PC-9 (cell line): Measurements from ENCODE around the gene TP53BP2.

ENCODE experiments used
- CTCF ChIP-seq: fragments of 200-600 bp; sonication (generic); conservative IDR thresholded peaks from 2 replicates; pipeline ENCODE4 v1.6.1; 2017; ENCODE audit warnings: mixed run types, antibody characterized with exemption, mild to moderate bottlenecking, moderate library complexity
- EZH2 ChIP-seq: fragments of 200-600 bp; sonication (generic); IDR thresholded peaks from 2 replicates; pipeline ENCODE4 v1.8.0; 2017; ENCODE audit warnings: antibody characterized with exemption, low read depth

GRCh38 chr1:223885614-223886013 lies 39.9 kb upstream of the TP53BP2 start:
- TF ChIP-seq CTCF (no peak), EZH2 (no peak)
